Iris pigment epithelial cell (primary cell): Measurements from ENCODE around the gene SOBP.

Experiments used
- DNase-seq: peaks from one replicate; pipeline ENCODE4 v3.0.0-alpha.2; 2011; ENCODE audit warnings: low read depth

SOBP gene

GRCh38 chr6:107585815-107586435 lies 96.0 kb downstream of the SOBP start:
- no peak for DNase-seq

GRCh38 chr6:107587451-107587850 lies 97.5 kb downstream of the SOBP start:
- no peak for DNase-seq

GRCh38 chr6:107589199-107589598 lies 99.3 kb downstream of the SOBP start:
- no peak for DNase-seq

GRCh38 chr6:107589934-107590333 lies 100.0 kb downstream of the SOBP start:
- no peak for DNase-seq

- no peak for DNase-seq
Measured at GRCh38 chr6:107590378-107590777, 100.5 kb downstream of the SOBP start.

GRCh38 chr6:107591346-107591745 lies 101.4 kb downstream of the SOBP start:
- no peak for DNase-seq

- DNase-seq = no peak
Measured at GRCh38 chr6:107592806-107593205, 102.9 kb downstream of the SOBP start.

GRCh38 chr6:107594736-107595135 lies 104.8 kb downstream of the SOBP start:
- peak; percentile 27 for DNase-seq

GRCh38 chr6:107598091-107598490 lies 108.2 kb downstream of the SOBP start:
- DNase-seq = no peak

- no peak for DNase-seq
Measured at GRCh38 chr6:107599043-107599442, 109.1 kb downstream of the SOBP start.

GRCh38 chr6:107600121-107600520 lies 110.2 kb downstream of the SOBP start:
- DNase-seq = no peak

GRCh38 chr6:107600936-107601335 lies 111.0 kb downstream of the SOBP start:
- peak; percentile 78 for DNase-seq

- DNase-seq = no peak
Measured at GRCh38 chr6:107601406-107601805, 111.5 kb downstream of the SOBP start.

- DNase-seq = no peak
Measured at GRCh38 chr6:107602321-107603005, 112.5 kb downstream of the SOBP start.

GRCh38 chr6:107603006-107603370 lies 113.1 kb downstream of the SOBP start:
- no peak for DNase-seq

- DNase-seq = no peak
Measured at GRCh38 chr6:107604549-107604948, 114.6 kb downstream of the SOBP start.

- DNase-seq = no peak
Measured at GRCh38 chr6:107606407-107606806, 116.5 kb downstream of the SOBP start.

GRCh38 chr6:107607116-107607515 lies 117.2 kb downstream of the SOBP start:
- DNase-seq = no peak

GRCh38 chr6:107611094-107611810 lies 121.3 kb downstream of the SOBP start:
- DNase-seq = no peak

GRCh38 chr6:107612762-107613415 lies 123.0 kb downstream of the SOBP start:
- DNase-seq = peak; percentile 6

GRCh38 chr6:107613651-107614379 lies 123.9 kb downstream of the SOBP start:
- no peak for DNase-seq

- DNase-seq = no peak
Measured at GRCh38 chr6:107614828-107615227, 124.9 kb downstream of the SOBP start.
